GM18526 (cell line): ENCODE measurements around the gene EXOC4.

ENCODE experiments used
- POLR2A ChIP-seq: IDR thresholded peaks from 3 replicates; pipeline ENCODE4 v1.6.1; 2011; ENCODE audit not compliant: insufficient read length; ENCODE audit errors: extremely low read depth

Gene EXOC4

GRCh38 chr7:134016942-134017303 is 764.0 kb downstream of the EXOC4 start:
- no peak for TF ChIP-seq POLR2A

GRCh38 chr7:134018306-134018705 is 765.4 kb downstream of the EXOC4 start:
- no peak for TF ChIP-seq POLR2A

GRCh38 chr7:134019251-134019650 is 766.4 kb downstream of the EXOC4 start:
- TF ChIP-seq POLR2A, result no peak

GRCh38 chr7:134021836-134022235 is 769.0 kb downstream of the EXOC4 start:
- TF ChIP-seq POLR2A, result no peak

- TF ChIP-seq POLR2A, result no peak
These were observed 769.5 kb downstream of the EXOC4 start for GRCh38 chr7:134022286-134022911.

- no peak for TF ChIP-seq POLR2A
These were observed 771.9 kb downstream of the EXOC4 start for GRCh38 chr7:134024739-134025138.

GRCh38 chr7:134028853-134029252 is 776.0 kb downstream of the EXOC4 start:
- TF ChIP-seq POLR2A, result no peak

- TF ChIP-seq POLR2A, result no peak
These were observed 776.9 kb downstream of the EXOC4 start for GRCh38 chr7:134029743-134030142.

GRCh38 chr7:134030460-134030865 is 777.6 kb downstream of the EXOC4 start:
- TF ChIP-seq POLR2A, result no peak

GRCh38 chr7:134031835-134032617 is 779.1 kb downstream of the EXOC4 start:
- no peak for TF ChIP-seq POLR2A

- no peak for TF ChIP-seq POLR2A
These were observed 781.8 kb downstream of the EXOC4 start for GRCh38 chr7:134034652-134035051.

GRCh38 chr7:134037991-134038390 is 785.1 kb downstream of the EXOC4 start:
- TF ChIP-seq POLR2A, result no peak

- TF ChIP-seq POLR2A, result no peak
These were observed 788.1 kb downstream of the EXOC4 start for GRCh38 chr7:134040988-134041387.

GRCh38 chr7:134041477-134041876 is 788.6 kb downstream of the EXOC4 start:
- TF ChIP-seq POLR2A, result no peak

GRCh38 chr7:134042307-134042706 is 789.4 kb downstream of the EXOC4 start:
- TF ChIP-seq POLR2A, result no peak

- no peak for TF ChIP-seq POLR2A
These were observed 791.8 kb downstream of the EXOC4 start for GRCh38 chr7:134044682-134045081.

- no peak for TF ChIP-seq POLR2A
These were observed 792.8 kb downstream of the EXOC4 start for GRCh38 chr7:134045716-134046115.
